IPS DF 19.7 (cell line): Measurements from ENCODE around the gene UBTD2.
"Not testable (repeated sequence)": the region's sequence is repeated elsewhere in the genome, so short reads cannot be mapped to it uniquely, and the experiment has no call there.

Source experiments
- DNase-seq: peaks from one replicate; pipeline ENCODE4 v3.0.0-alpha.2; 2013; ENCODE audit warnings: low read depth, low spot score

Gene UBTD2, protein sequence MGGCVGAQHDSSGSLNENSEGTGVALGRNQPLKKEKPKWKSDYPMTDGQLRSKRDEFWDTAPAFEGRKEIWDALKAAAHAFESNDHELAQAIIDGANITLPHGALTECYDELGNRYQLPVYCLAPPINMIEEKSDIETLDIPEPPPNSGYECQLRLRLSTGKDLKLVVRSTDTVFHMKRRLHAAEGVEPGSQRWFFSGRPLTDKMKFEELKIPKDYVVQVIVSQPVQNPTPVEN

DNA sequence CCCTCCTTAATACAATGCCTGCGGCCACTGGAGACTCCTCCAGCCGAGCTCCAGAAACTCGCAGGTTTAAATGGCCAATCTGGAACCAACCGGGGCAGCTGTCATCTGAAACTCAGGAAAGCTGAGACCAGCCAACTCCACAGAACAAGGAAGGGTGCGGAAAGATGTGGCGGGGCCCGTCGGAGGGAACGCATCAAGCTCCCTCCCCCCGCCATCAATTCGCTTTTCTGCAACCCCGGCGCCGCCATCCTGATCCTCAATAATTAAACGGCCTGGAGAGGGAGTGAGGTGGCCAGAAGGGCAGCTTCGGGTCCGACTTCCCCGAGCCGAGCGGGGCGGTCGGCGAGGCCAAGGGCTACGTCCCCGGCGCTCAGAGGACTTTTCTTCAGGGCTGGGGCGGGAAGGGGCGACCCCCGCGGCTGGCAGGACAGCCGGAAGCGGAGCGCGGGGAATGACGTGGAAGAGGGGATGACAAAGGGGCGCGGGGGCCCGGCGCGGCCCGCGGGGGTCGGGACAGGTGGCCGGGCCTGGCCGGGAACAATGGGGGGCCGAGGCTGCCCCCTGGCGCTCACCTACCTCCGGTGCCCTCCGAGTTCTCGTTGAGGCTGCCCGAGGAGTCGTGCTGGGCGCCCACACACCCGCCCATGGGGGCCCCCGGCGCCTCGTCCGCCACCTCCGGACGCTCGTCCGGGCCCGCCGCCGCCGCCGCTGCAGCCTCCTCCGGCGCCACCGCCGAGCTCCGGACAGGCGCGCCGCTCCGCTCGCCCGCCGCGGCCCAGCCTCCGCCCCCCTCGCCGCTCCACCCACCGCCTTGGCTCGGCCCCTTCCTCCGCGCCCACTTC, at the start of gene UBTD2:
Gene UBTD2 (minus strand): TSS at position 745 of the 842 bp plus-strand sequence. CDS start 99 bp downstream, at position 646.
- no peak for DNase-seq

DNA sequence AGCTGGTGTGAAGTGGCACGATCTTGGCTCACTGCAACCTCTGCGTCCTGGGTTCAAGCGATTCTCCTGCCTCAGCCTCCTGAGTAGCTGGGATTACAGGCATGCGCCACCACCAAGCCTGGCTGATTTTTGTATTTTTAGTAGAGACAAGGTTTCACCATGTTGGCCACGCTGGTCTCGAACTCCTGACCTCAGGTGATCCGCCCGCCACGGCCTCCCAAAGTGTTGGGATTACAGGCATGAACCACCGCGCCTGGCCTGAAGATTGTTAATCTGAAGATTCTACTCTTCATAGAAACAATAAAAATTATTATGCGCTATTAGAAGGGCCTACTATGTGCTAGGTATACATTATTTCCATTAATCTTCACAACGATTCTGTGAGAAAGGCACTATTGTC, 43.3 kb upstream of the UBTD2 start:
- DNase-seq, result not testable (repeated sequence)

DNA sequence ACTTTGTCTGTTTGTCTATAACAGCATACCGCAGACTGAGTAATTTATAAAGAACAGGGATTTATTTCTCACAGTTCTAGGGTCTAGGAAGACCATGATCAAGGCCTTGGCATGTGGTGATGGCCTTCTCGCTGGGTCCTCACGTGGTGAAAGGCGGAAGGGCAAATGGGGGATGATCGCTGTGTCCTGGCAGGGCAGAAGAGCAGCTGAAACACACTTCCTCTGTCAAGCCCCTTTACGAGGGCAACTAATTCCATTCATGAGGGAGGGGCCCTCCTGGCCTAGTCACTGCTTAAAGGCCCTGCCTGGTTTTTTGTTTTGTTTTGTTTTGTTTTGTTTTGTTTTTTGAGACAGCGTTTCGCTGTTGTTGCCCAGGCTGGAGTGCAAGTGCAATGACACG, 41.9 kb upstream of the UBTD2 start:
- DNase-seq, result no peak

DNA sequence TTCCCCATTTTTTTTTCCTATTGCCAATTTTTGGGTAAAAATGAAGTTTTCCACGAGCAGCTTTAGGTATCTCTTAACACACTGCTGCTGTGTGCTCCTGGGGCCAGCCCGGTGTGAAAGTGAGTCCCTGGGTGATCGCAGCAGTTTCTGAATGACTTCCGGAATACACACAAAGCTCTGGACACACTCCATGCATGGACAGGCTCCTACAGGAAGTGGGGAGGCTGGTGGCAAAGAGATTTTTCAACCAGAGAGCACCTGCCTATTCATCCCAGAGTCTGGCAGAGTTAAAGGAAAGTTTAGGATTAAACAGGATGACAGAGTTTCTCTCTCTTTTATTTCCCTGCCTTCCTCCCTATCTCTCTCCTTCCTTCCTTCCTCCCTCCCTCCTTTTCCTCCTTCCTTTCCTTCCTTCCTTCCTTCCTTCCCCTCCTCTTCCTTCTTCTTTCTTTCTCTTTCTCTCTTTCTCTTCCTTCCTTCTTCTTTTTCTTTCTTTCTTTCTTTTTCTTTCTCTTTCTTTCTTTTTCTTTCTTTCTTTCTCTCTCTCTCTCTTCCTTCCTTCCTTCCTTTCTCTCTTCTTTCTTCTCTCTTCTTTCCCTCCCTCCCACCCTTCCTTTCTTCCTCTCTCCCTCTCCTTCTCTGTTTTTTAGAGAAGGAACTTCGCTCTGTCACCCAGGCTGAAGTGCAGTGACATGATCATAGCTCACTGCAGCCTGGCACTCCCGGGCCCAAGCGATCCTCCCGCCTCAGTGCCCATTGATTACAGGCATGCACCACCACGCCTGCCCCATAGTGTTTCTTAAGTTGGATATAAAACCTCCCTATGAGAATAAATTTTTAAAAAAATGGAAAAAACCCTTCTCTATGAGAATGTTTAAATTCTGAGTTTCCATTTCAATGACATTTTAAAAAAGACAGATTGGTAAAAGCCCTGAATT, 38.7 kb upstream of the UBTD2 start:
- no peak for DNase-seq

DNA sequence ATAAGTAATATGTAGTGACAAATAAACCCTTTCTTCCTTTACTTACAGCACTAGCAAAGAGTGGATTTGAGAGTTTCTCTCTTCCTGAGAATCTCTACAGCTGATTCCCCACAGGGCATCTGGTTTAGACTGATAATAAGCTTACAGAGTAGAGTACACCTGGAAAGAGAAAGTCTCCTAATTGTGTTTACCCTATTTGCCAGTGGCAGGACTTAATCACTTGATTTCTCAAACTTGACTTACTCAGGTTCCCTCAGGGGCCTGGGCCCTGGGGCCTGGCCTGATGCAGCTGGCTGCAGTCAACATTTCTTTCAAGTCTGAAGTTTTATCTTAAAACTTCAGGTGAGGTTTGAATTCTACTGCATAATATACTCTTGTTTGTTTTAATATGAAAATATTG, 38.0 kb upstream of the UBTD2 start:
- no peak for DNase-seq

DNA sequence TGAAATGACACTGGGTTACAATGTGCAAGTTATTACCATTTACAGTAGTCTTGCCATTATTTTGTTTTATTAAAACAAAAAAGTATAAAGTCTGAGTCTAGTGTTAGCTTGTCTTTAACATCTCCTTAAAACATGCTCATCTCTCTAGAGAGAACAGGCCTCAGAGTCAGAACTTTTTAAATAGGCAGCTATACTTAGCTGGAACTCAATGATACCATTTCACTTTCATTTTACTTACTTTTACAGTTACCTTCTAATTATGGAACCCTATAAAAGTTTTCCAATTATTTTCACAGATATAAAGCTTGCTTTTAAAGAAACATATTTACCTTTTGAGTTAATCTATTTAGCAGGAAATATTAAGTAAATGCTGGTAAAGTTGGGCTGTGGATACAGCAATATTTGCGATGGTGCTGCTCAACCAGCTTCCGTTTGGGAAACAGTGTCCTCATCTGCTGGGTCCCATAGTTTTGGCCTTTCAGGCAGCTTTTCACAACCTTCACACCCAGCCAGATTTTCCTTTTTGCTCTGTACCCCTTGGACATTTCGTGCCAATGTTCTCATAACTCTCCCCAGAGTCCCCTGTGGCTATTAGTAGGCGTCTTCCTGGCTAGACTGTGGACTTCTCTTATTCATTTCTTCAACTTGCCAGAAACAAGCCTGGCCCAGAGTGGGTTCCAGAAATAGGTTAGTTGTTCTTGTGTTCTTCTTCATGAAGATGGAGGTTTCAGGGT, 36.3 kb upstream of the UBTD2 start:
- no peak for DNase-seq

DNA sequence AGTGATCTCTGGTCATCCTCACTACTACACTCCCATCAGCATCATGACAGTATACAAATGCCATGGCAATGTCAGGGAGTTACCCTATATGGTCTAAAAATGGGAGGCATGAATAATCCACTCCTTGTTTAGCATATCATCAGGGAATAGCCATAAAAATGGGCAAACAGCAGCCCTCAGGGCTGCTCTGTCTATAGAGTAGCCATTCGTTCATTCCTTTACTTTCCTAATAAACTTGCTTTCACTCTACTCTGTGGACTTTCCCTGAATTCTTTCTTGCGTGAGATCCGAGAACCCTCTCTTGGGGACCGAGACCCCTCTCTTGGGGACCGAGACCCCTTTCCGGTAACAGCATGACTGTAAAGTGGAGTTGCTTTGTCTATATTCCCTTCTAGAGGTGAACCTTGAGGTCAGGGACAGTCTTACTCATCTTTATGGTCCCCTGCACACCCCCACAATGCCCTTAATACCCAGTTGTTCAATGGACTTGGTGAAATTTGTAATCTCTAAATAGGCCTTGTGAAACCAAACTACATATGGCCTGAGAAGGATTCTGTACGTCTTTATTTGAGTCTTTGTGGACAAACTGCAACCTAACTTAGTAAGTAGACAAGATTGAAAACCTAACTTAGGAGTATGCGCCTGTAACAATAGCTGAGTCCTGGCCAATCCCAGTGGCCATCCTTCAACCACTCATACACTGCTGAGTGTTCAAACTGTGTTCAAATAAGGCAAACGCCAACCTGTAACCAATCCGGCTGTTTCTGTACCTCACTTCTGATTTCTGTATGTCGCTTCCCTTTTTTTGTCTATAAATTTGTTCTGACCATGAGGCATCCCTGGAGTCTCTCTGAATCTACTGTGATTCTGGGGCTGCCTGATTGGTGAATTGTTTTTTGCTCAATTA, 32.3 kb upstream of the UBTD2 start:
- DNase-seq, result no peak

DNA sequence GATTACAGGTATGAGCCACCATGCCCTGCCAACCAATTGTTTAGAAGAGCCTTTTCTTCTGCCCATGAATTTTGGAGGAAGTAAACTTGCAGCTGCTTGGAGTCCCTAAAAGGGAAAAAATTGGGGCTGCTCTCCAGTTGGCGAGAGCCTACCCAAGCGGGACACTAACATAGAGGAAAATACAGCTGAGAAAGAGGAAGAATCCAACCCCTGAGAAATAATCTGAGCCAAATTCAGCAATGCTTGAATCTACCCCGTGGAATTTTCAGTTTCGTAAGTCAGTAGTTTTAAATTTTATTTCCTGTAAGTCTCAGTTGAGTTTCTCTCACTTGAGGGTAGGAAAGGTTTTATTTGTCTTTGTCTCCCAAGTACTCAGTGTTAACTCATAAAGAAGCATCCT, 30.4 kb upstream of the UBTD2 start:
- no peak for DNase-seq

DNA sequence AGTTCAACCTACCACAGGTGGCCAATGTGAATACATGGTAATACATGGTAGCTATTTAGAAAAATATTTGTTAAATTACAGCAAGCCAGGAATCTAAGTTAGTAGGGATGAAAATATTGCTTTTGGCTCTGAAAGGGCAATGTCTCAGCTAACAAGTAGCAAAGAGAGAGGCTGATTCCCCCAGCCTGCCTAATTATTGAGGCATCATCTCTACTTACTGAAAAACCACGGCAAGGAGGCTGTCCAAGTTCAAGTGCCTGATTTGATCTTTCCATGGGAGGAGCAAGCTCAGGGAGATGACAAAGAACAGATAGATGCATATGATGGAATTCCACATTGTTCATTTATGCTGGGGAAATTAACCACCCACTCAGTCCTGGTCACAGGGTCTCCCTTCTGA, 28.7 kb upstream of the UBTD2 start:
- DNase-seq, result no peak

DNA sequence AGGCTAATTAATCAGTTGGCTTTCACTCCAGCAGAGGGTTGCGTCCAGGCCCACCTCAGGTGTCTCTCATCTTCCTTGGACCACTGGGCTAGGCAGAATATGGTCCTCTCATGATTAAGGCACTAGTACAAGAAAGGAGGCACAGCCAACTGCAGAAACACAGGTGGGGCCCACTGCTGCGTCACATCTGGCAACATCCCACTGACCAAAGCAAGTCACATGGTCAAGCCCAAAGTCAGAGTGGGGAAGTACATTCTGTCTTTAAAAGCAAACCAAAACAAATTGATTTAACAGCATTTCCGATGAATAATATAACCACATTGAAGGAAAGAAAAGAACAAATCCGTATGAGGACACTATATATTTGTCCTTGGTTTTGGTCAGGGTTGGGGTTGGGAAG, 28.0 kb upstream of the UBTD2 start:
- DNase-seq, result no peak

DNA sequence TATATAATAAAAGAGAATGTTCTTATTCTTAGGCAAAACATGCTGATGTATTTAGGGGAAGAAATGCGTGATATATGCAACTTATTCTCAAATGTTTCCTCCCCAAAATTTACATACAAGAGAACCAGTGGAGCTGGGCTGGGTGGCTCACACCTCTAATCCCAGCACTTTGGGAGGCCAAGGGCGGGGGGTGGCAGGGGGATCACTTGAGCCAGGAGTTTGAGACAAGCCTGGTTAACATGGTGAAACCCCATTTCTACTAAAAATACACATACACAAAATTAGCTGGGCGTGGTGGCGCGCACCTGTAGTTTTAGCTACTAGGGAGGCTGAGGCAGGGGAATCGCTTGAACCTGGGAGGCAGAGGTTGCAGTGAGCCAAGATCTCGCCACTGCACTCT, 27.5 kb upstream of the UBTD2 start:
- DNase-seq, result no peak

DNA sequence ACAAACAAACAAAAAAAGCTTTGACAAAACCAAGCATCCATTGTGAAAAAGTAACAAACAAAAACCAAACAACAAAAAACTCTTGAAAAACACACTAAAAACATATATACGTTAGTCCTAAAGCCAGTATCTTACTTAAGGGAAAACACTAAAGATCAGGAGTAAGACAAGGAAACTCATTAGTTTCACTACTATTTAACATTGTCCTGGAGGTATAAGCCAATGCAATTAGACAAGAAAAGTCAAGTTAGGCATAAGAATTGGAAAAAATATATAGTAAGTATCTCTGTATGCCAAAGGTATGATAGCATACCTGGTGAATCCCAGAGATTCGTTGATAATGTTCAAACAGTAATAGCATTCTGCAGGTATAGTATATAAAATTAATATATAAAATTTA, 21.8 kb upstream of the UBTD2 start:
- DNase-seq, result no peak

DNA sequence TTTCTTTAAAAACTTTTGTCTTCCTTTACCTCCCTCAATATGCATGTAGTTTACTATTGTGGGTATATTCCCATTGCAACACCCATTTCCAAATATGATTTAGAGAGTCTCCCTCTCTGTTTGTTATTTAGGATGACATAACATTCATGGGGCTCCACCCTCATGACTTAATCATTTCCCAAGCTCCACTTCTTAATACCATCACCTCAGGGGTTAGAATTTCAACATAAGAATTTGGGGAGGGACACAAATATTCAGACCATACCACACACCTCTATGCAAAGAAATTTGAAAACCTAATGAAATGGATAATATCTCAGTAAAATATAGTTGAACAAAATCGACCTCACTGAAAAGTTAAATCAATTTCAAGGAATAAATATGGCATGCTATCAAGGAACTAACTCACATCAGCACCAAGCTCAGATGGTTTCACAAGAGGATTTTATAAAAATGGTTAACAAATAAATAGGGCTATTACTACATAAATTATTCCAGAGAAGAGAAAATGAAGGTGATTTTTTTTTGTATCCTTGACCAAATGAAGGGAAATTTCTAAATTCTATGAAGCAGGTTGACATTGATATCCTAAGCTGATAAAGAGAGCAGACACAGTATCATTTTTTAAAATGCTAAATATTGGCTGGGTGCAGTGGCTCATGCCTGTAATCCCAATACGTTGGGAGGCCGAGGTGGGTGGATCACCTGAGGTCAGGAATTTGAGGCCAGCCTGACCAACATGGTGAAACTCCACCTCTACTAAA, 20.2 kb upstream of the UBTD2 start:
- DNase-seq, result no peak

DNA sequence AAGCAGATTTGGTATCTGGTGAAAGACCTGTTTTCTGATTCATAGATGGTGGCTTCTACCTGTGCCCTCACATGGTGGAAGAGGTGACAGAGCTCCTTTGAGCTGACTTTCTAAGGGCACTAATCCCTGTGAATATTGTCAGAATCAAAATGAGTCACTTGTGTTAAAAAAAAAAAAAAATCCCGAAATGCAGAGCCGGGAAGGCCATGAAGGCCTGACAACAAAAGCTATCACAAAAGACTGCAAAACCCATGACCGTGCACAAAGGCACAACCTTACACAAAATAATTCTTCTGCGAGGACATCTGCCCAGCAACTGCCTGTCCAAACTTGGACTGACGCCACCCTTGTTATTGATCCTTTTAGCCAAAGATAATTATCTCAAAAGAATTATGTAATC, 19.6 kb upstream of the UBTD2 start:
- DNase-seq, result no peak

DNA sequence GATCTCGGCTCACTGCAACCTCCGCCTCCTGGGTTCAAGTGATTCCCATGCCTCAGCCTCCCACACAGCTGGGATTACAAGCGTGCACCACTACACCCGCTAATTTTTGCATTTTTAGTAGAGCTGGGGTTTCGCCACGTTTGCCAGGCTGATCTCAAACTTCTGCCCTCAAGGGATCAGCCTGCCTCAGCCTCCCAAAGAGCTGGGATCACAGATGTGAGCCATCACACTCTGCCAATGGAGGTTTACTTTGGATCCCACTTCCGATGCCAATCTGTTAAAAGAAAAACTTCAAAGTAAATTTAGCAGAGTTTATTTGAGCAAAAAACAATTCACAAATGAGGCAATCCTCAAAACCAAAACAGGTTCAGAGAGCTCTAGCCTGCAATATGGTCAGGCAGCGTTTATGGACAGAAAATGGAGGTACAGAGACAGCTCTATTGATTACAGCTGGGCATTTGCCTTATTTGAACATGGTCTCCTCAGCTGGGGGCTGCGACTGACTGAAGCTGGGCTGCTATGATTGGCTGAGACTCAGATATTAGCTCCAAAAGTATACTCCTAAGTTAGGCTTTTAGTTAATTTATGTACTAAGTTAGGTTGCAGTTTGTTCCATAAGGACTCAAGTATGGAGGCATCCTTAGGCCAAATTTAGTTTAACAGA, 18.6 kb upstream of the UBTD2 start:
- DNase-seq, result no peak

DNA sequence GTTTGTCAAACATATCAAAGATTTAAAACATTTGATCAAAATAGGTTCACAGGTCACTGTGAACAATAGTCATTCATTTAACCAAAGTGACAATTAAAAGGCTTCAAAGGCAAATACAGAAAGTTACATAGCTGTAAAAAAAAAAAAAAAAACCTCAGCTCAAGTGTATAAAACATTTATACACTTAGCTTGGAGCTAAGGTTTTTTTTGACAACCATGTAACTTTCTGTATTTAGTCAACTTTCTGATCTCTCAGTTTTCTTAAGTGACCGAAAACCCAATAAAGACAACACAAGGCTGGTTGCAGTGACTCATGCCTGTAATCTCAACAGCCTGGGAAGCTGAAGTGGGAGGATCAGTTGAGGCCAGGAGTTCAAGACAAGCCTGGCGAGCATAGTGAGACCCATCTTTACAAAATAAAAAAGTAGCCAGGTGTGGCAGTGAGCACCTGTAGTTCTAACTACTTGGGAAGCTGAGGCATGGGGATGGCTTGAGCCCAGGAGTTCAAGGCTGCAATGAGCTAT, 16.4 kb upstream of the UBTD2 start:
- no peak for DNase-seq

DNA sequence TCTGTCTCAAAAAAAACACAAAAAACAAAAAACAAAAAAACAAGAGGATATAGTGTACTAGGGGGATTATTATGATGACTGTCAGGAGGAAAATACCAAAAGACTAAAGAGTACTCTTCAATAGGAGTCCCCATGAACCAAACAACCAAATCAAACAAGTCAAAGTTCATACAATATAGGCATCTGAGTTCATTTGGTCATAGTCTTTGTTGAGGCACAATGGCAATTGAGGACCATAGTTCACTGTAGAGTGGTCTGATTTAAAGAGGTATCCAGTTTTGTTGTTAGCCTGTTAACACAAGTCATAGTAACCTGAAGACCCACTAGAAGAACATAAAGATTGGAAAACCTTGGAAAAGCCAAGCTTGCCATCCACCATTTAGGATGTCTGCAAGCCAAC, 11.3 kb upstream of the UBTD2 start:
- no peak for DNase-seq

DNA sequence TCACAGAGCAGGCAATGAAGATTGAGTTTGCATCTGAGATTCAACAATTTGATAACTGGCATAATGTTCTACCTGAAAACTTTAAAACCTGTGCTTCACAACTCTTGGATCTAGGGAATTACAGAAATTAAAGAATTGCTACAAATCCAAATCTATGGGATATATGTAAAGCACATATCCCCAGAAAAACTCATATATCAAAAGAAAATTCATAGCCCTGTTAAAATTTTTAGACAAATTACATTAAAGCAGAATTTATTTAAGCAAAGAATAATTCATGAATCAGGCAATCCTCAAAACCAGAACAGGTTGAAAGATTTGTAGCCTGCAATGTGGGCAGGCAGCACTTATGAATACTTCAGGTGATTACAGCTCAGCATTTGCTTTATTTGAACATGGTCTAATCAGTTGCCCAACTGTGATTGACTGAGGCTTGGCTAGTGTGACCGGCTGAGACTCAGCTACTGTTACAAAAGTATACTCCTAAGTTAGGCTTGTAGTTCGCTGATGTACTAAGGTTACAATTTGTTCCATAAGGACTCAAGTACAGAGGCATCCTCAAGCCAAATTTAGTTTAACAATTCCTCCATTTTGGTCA, 10.3 kb upstream of the UBTD2 start:
- no peak for DNase-seq
